Thyroid gland (tissue), 4 donors: ENCODE measurements around the gene ZNF513. TPM values are rescaled to one million over a fixed set of nuclear protein-coding genes. Genes with fewer than 3 reads are reported as not detected.

ENCODE experiments used
- DNase-seq, 2 donors: peaks; one replicate each; pipeline ENCODE4 v3.0.0-alpha.2; 2019
- H3K27ac ChIP-seq, 3 donors: fragments of 200-600 bp; sonication (generic); 1 replicate in 2 of 3; 2 replicates in 1 of 3; pipeline ENCODE4 v1.5.1; 2016 to 2019; ENCODE audit warnings: mild to moderate bottlenecking in 1 of 3, moderate library complexity in 1 of 3
- H3K27me3 ChIP-seq: fragments of 200-600 bp; sonication (generic); one replicate; pipeline ENCODE4 v1.5.1; 2019
- H3K36me3 ChIP-seq, 2 donors: fragments of 200-600 bp; sonication (generic); one replicate each; pipeline ENCODE4 v1.5.1; 2016 to 2019
- H3K4me1 ChIP-seq, 2 donors: fragments of 200-600 bp; sonication (generic); one replicate each; pipeline ENCODE4 v1.5.1; 2017 to 2019
- H3K4me3 ChIP-seq, 3 donors: fragments of 200-600 bp; sonication (generic); replicated peaks in 1 of 3; 1 replicate in 2 of 3; 2 replicates in 1 of 3; pipeline ENCODE4 v1.5.1; 2016; ENCODE audit warnings: mild to moderate bottlenecking in 1 of 3
- H3K9me3 ChIP-seq: fragments of 200-600 bp; sonication (generic); one replicate; pipeline ENCODE4 v1.5.1; 2017
- CTCF ChIP-seq, 6 experiments: fragments of 200-600 bp in 3 of 6; fragments of 450-650 bp in 3 of 6; sonication (generic) in 3 of 6; IDR thresholded peaks; one replicate each; pipeline ENCODE4 v1.5.1; 2016 to 2019; ENCODE audit warnings: antibody characterized with exemption in 6 of 6, mild to moderate bottlenecking in 2 of 6, inconsistent platforms in 1 of 6, moderate library complexity in 1 of 6
- POLR2A ChIP-seq, 2 donors: fragments of 450-650 bp; IDR thresholded peaks; one replicate each; pipeline ENCODE4 v1.6.1; 2017; ENCODE audit warnings: antibody characterized with exemption in 2 of 2, mild to moderate bottlenecking in 2 of 2, moderate library complexity in 1 of 2
- WGBS, 2 donors: methylation state at CpG; one replicate each; pipeline ENCODE4 v1.1.5; 2017; 5-methylcytosine and 5-hydroxymethylcytosine counted together
- intact Hi-C: fragments of 100-400 bp; cut with DNase I; formaldehyde crosslinking; loops from one replicate; pipeline ENCODE4 v1.15.1; 2023
- total RNA-seq, 4 donors: library from RNA; depleted of rRNA; stranded (reverse); fragments of >200 nt; gene quantifications; one replicate each; pipeline ENCODE4 v1.2.3, GENCODE V29; 2016

Gene ZNF513
- total RNA-seq, 4 donors from 2014 or later = 9.1 to 14.8 (median 9.2) TPM

- 92 to 100% methylated on average over 2 of the region's 2 CpGs for WGBS, 2 donors
- Histone ChIP-seq H3K36me3 (peaks cover 1 to 5% of the 10 kb centered on the region in 2 donors), H3K4me1 (peaks cover 14 to 29% of the 10 kb centered on the region in 2 donors), H3K4me3 (no peak overlapping the region), H3K27me3 (no peaks in the 10 kb centered on the region), H3K9me3 (no peaks in the 10 kb centered on the region), H3K27ac (peak overlapping the region in 1 of 3 donors; percentile 21)
- no peak for DNase-seq
- intact Hi-C loops = no loop called here
- TF ChIP-seq CTCF (IDR thresholded peaks at IDR 0.05) (no peak), POLR2A (IDR thresholded peaks at IDR 0.05) (no peak)
These were observed 32.9 kb downstream of the ZNF513 start for GRCh38 chr2:27347641-27348040.

- Histone ChIP-seq H3K27me3 (no peaks in the 10 kb centered on the region), H3K9me3 (no peaks in the 10 kb centered on the region), H3K27ac (no peak overlapping the region), H3K4me3 (no peak overlapping the region), H3K36me3 (peaks cover 59 to 60% of the 10 kb centered on the region in 2 donors), H3K4me1 (no peaks in the 10 kb centered on the region)
- intact Hi-C loops = no loop called here
- WGBS, 2 donors = 98% methylated on average over 7 of the region's 7 CpGs
- TF ChIP-seq POLR2A (IDR thresholded peaks at IDR 0.05) (no peak), CTCF (IDR thresholded peaks at IDR 0.05) (no peak)
- no peak for DNase-seq
These were observed 44.4 kb downstream of the ZNF513 start for GRCh38 chr2:27336173-27336572.

- intact Hi-C loops = no loop called here
- peaks cover 51% of the 10 kb centered on the region in 2 donors for H3K36me3 ChIP-seq
These were observed 45.2 kb downstream of the ZNF513 start for GRCh38 chr2:27335311-27335710.

More at GRCh38 chr2:27335311-27335710, 45.2 kb downstream of the ZNF513 start:
- 93 to 96% methylated on average over 3 of the region's 3 CpGs for WGBS, 2 donors
- H3K4me1 ChIP-seq = no peaks in the 10 kb centered on the region
- no peak overlapping the region for H3K27ac ChIP-seq
- no peak overlapping the region for H3K4me3 ChIP-seq
- H3K27me3 ChIP-seq = no peaks in the 10 kb centered on the region
- no peaks in the 10 kb centered on the region for H3K9me3 ChIP-seq
- DNase-seq = no peak
- no peak for TF ChIP-seq POLR2A (IDR thresholded peaks at IDR 0.05)
- no peak for TF ChIP-seq CTCF (IDR thresholded peaks at IDR 0.05)

Other genes with a start within 250 kb of the ZNF513 start
- gene PREB, start 246.1 kb downstream of the ZNF513 start, total RNA-seq = 10 to 100 TPM; 52.4 to 84.0 (median 55.2) TPM
- gene PRR30, start 241.3 kb downstream of the ZNF513 start, total RNA-seq = under 1 TPM in 2 of 4 donors, not detected in 2; 0.27 to 0.67 TPM
- gene TCF23, start 231.7 kb downstream of the ZNF513 start, total RNA-seq = under 1 TPM in 1 of 4 donors, not detected in 3; 0.13 TPM
- 100 to 1,000 TPM; 149 to 345 (median 254) TPM for gene ATRAID, start 168.7 kb downstream of the ZNF513 start, total RNA-seq
- 10 to 100 TPM; 10.9 to 34.0 (median 22.0) TPM for gene SLC5A6, start 168.5 kb downstream of the ZNF513 start, total RNA-seq
- 10 to 100 TPM; 16.5 to 31.9 (median 28.2) TPM for gene CAD, start 163.4 kb downstream of the ZNF513 start, total RNA-seq
- under 1 TPM; 0.33 to 0.98 (median 0.80) TPM for gene SLC30A3, start 117.7 kb downstream of the ZNF513 start, total RNA-seq
- gene DNAJC5G, start 105.3 kb downstream of the ZNF513 start, total RNA-seq = 1 to 10 TPM in 2 of 4 donors, under 1 TPM in 1, not detected in 1; 0.33 to 2.1 (median 1.1) TPM
- gene TRIM54, start 98.3 kb downstream of the ZNF513 start, total RNA-seq = 1 to 10 TPM in 1 of 4 donors, under 1 TPM in 2, not detected in 1; 0.22 to 1.6 (median 0.54) TPM
- gene UCN, start 72.3 kb downstream of the ZNF513 start, total RNA-seq = 1 to 10 TPM; 1.1 to 2.5 (median 2.0) TPM
- gene MPV17, start 57.6 kb downstream of the ZNF513 start, total RNA-seq = 100 to 1,000 TPM in 3 of 4 donors, 10 to 100 TPM in 1; 92.9 to 151 (median 116) TPM
- gene GTF3C2, start 24.0 kb downstream of the ZNF513 start, total RNA-seq = 10 to 100 TPM; 44.7 to 86.6 (median 51.8) TPM
- gene EIF2B4, start 10.4 kb downstream of the ZNF513 start, total RNA-seq = 10 to 100 TPM; 34.7 to 44.0 (median 38.6) TPM
- gene SNX17, start 10.1 kb downstream of the ZNF513 start, total RNA-seq = 100 to 1,000 TPM; 109 to 148 (median 130) TPM
- 10 to 100 TPM; 55.4 to 75.2 (median 59.5) TPM for gene PPM1G, start 28.9 kb upstream of the ZNF513 start, total RNA-seq
- 10 to 100 TPM; 45.2 to 68.6 (median 63.1) TPM for gene NRBP1, start 47.9 kb upstream of the ZNF513 start, total RNA-seq
- gene KRTCAP3, start 61.6 kb upstream of the ZNF513 start, total RNA-seq = 10 to 100 TPM in 3 of 4 donors, 1 to 10 TPM in 1; 9.2 to 40.1 (median 19.4) TPM
- 10 to 100 TPM; 30.9 to 56.8 (median 43.7) TPM for gene IFT172, start 109.0 kb upstream of the ZNF513 start, total RNA-seq
- gene FNDC4, start 114.5 kb upstream of the ZNF513 start, total RNA-seq = 10 to 100 TPM in 1 of 4 donors, 1 to 10 TPM in 3; 4.0 to 17.7 (median 7.1) TPM
- under 1 TPM in 1 of 4 donors, not detected in 3; 0.13 TPM for gene GCKR, start 116.1 kb upstream of the ZNF513 start, total RNA-seq
- 10 to 100 TPM; 39.2 to 70.6 (median 50.3) TPM for gene ZNF512, start 202.3 kb upstream of the ZNF513 start, total RNA-seq
- gene CCDC121, start 248.3 kb upstream of the ZNF513 start, total RNA-seq = 1 to 10 TPM; 7.2 to 9.9 (median 8.0) TPM
- 10 to 100 TPM; 24.2 to 26.9 (median 24.9) TPM for gene GPN1, start 248.3 kb upstream of the ZNF513 start, total RNA-seq